Activated CD8-positive, alpha-beta memory T cell treated with anti-CD3 and anti-CD28 coated beads, Interleukin-2, amount 10 ng/mL, durations not matched to agents 7 days and 5 days (primary cell): ENCODE data around the gene PATE3. TPM values are rescaled to one million over a fixed set of nuclear protein-coding genes. Genes with fewer than 3 reads are reported as not detected.

ENCODE experiments used
- ATAC-seq: fragments of 150-1000 bp; cut with Tn5 transposase; one replicate; pipeline ENCODE4 v1.10.0; 2021; ENCODE audit warnings: moderate library complexity
- CTCF ChIA-PET: fragments of 350-600 bp; sonication (Branson Sonifier 250); formaldehyde crosslinking; loops from one replicate; lab custom pipeline; 2021; ENCODE audit warnings: antibody characterized with exemption; lab: Charles Lee
- DNase-seq: peaks from one replicate; pipeline ENCODE4 v3.0.0-alpha.2; 2020
- H3K27ac Mint-ChIP-seq: one replicate; pipeline ENCODE4 v1.8.0; 2021; ENCODE audit warnings: mild to moderate bottlenecking, mixed read lengths
- H3K27me3 Mint-ChIP-seq: one replicate; pipeline ENCODE4 v1.8.0; 2021; ENCODE audit warnings: mixed read lengths
- H3K36me3 Mint-ChIP-seq: one replicate; pipeline ENCODE4 v1.8.0; 2021; ENCODE audit warnings: mild to moderate bottlenecking, mixed read lengths
- H3K4me1 Mint-ChIP-seq: one replicate; pipeline ENCODE4 v1.8.0; 2021; ENCODE audit warnings: mixed read lengths
- H3K4me3 Mint-ChIP-seq: one replicate; pipeline ENCODE4 v1.8.0; 2021; ENCODE audit warnings: mild to moderate bottlenecking, moderate library complexity, mixed read lengths
- H3K9me3 Mint-ChIP-seq: one replicate; pipeline ENCODE4 v1.8.0; 2022; ENCODE audit warnings: low read depth, mixed read lengths
- total RNA-seq, 2 experiments: library from RNA; stranded (reverse); gene quantifications; one replicate each; pipeline ENCODE4 v1.2.3, GENCODE V29; 2021

The PATE3 gene
- total RNA-seq, 2 experiments from 2014 or later: not detected

DNA sequence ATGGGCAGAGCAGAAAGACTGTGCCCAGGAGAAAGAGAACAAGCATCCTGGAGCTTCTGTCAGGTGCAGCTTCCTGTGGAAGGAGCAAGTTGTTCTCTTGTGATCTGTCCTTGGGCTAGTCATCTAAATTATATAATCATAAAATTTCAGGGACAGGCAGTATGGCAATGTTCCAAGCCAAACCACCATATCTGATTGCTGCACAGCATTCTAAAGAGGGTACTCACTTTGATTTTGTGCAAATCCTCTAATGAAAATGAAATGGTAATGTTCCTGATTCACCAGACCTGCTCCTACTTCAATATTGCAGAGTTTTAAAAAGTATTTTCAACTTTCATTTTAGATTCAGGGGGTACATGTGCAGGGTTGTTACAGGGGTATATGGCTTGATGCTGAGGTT, 9.2 kb upstream of the PATE3 start, which contains the start of gene PATE2:
Gene PATE2, minus strand, starts transcription at position 101 of the 400 bp plus-strand sequence. Its CDS starts 55 bp downstream, at position 46.
- peaks cover 8% of the 10 kb centered on the region for H3K27me3 Mint-ChIP-seq
- ATAC-seq (no peak), DNase-seq (no peak)
- H3K9me3 Mint-ChIP-seq: no peaks in the 10 kb centered on the region
- no peaks in the 10 kb centered on the region for H3K4me1 Mint-ChIP-seq
- H3K27ac Mint-ChIP-seq: no peak within 1 kb of the TSS
- CTCF ChIA-PET: no interaction called here
- no peak within 1 kb of the TSS for H3K4me3 Mint-ChIP-seq
- H3K36me3 Mint-ChIP-seq: no peaks in the 10 kb centered on the region

- Mint-ChIP-seq H3K27me3 (peaks cover 12% of the 10 kb centered on the region), H3K4me1 (no peaks in the 10 kb centered on the region), H3K4me3 (no peak overlapping the region), H3K9me3 (no peaks in the 10 kb centered on the region), H3K36me3 (no peaks in the 10 kb centered on the region), H3K27ac (no peak overlapping the region)
- DNase-seq (no peak), ATAC-seq (no peak)
- CTCF ChIA-PET: no interaction called here
Measured at GRCh38 chr11:125784678-125785077, 3.2 kb upstream of the PATE3 start.

DNA sequence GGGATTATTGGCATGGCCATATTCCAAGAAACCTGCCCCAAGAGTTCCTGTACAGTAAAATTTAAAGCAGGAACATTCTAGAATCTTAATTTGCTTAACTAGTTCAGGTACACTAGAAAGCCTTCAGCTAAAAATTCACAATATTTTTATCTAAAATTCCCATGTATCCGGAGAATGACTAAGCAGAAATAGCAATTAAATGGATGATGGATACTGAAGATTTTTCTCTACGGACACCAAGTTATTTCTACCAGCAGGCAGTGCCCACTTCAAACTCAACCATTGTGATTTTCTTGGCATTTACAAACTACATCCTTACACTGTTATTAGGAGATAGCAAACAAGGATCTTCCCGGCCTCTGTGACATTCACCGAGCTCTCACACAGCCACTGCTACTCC, 2.9 kb downstream of the PATE3 start:
- Mint-ChIP-seq H3K27me3 (peaks cover 9% of the 10 kb centered on the region), H3K27ac (no peak overlapping the region), H3K4me3 (no peak overlapping the region), H3K4me1 (no peaks in the 10 kb centered on the region), H3K9me3 (peaks cover 2% of the 10 kb centered on the region), H3K36me3 (no peaks in the 10 kb centered on the region)
- DNase-seq (no peak), ATAC-seq (no peak)
- CTCF ChIA-PET: no interaction called here

DNA sequence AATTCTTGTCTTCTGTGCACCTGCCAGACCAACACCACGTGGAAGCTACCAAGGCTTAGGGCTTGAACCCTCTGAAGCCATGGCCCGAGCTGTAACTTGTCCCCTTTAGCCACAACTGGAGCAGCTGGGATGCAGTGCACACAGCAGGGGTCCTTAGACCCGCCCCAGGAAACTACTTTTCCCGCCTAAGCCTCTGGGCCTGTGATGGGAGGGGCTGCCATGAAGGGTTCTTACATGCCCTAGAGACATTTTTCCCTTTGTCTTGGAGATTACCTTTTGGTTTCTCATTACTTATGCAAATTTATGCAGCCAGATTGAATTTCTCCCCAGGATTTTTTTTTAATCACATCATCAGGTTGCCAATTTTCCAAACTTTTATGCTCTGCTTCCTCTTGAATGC, 9.7 kb downstream of the PATE3 start:
- H3K27ac Mint-ChIP-seq: no peak overlapping the region
- no peaks in the 10 kb centered on the region for H3K4me1 Mint-ChIP-seq
- CTCF ChIA-PET: no interaction called here
- no peak overlapping the region for H3K4me3 Mint-ChIP-seq
- peaks cover 13% of the 10 kb centered on the region for H3K9me3 Mint-ChIP-seq
- H3K36me3 Mint-ChIP-seq: no peaks in the 10 kb centered on the region
- ATAC-seq (no peak), DNase-seq (no peak)
- peaks cover 13% of the 10 kb centered on the region for H3K27me3 Mint-ChIP-seq

- Mint-ChIP-seq H3K27ac (no peak overlapping the region), H3K27me3 (peaks cover 13% of the 10 kb centered on the region), H3K4me3 (no peak overlapping the region), H3K9me3 (peaks cover 15% of the 10 kb centered on the region), H3K36me3 (no peaks in the 10 kb centered on the region), H3K4me1 (no peaks in the 10 kb centered on the region)
- CTCF ChIA-PET: no interaction called here
- ATAC-seq (no peak), DNase-seq (no peak)
Measured at GRCh38 chr11:125799808-125800207, 11.9 kb downstream of the PATE3 start.

DNA sequence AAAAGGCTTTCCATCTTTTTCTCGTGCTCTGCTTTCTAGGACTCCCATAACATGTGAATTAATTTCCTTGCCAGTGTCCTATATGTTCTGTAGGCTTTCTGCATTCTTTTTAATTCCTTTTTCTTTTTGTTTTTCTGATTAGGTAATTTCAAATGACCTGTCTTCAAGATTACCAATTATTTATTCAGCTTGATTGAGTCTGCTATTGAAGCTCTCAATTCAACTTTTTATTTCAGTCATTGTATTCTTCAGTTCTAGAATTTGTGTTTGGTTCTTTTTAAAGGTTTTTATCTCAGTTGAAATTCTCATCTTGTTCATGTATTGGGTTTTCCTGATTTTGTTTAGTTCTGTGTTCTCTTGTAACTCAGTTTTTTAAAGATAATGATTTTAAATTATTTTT, 14.5 kb downstream of the PATE3 start:
- Mint-ChIP-seq H3K4me1 (no peaks in the 10 kb centered on the region), H3K27ac (no peak overlapping the region), H3K9me3 (peaks cover 15% of the 10 kb centered on the region), H3K36me3 (no peaks in the 10 kb centered on the region), H3K4me3 (no peak overlapping the region), H3K27me3 (peaks cover 9% of the 10 kb centered on the region)
- no peak for ATAC-seq
- CTCF ChIA-PET: no interaction called here
- DNase-seq: no peak

- CTCF ChIA-PET: no interaction called here
Measured at GRCh38 chr11:125807909-125808308, 20.0 kb downstream of the PATE3 start.

DNA sequence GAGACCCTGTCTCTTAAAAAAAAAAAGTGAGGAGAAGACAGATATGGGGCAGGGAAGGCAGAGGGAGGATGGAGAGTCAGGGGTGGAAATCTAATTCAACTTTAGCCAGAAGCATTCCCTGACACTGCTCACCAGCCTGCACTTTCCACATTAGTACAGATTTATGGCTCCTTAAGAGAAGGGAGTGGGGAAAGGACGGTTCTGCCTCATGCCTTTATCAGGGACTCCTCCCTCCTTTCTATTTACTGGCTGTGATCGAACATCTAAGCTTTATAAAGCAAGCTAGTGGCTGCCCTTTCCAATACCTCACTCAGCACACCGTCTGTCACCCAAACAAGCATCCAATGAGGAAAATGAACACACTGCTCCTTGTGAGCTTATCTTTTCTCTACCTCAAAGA, 45.1 kb downstream of the PATE3 start, which contains the start of gene PATE4:
Gene PATE4, plus strand, starts transcription at position 301 of the 400 bp plus-strand sequence. Its CDS starts 44 bp downstream, at position 345.
- H3K4me3 Mint-ChIP-seq: no peak within 1 kb of the TSS
- no peaks in the 10 kb centered on the region for H3K9me3 Mint-ChIP-seq
- peaks cover 15% of the 10 kb centered on the region for H3K27me3 Mint-ChIP-seq
- CTCF ChIA-PET: no interaction called here
- DNase-seq (no peak), ATAC-seq (no peak)
- H3K36me3 Mint-ChIP-seq: no peaks in the 10 kb centered on the region
- no peak within 1 kb of the TSS for H3K27ac Mint-ChIP-seq
- H3K4me1 Mint-ChIP-seq: no peaks in the 10 kb centered on the region

More at GRCh38 chr11:125807909-125808308, 20.0 kb downstream of the PATE3 start:
- Mint-ChIP-seq H3K4me1 (no peaks in the 10 kb centered on the region), H3K36me3 (no peaks in the 10 kb centered on the region), H3K4me3 (no peak overlapping the region), H3K27me3 (peaks cover 11% of the 10 kb centered on the region), H3K27ac (no peak overlapping the region), H3K9me3 (peaks cover 3% of the 10 kb centered on the region)
- DNase-seq (no peak), ATAC-seq (no peak)

DNA sequence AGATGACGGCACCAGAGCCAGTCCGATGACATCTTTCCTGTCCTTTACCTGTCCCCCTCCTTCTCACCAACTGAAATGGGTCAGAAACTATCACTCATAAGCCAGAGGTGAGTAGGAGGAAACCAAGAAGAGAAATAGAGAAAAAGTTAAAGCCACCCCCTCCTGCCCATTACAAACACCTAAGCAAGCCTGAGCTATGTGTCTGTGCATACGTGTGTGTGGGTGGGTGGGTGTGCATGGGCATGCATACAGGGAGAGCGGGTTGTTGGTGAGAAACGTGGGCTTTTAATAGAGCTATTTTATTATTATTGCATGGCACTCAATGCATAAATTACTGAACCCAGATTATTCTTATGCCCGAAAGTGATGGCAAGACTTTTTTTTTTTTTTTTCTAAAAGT, 47.8 kb downstream of the PATE3 start:
- ATAC-seq: no peak

More for the DNA sequence above, 47.8 kb downstream of the PATE3 start:
- Mint-ChIP-seq H3K27ac (no peak overlapping the region), H3K4me1 (no peaks in the 10 kb centered on the region), H3K36me3 (no peaks in the 10 kb centered on the region), H3K9me3 (no peaks in the 10 kb centered on the region), H3K4me3 (no peak overlapping the region), H3K27me3 (peaks cover 16% of the 10 kb centered on the region)
- CTCF ChIA-PET: no interaction called here
- no peak for DNase-seq

Other genes starting within 250 kb of the PATE3 start
- gene EI24, start 218.7 kb upstream of the PATE3 start, total RNA-seq: 10 to 100 TPM; 29.0 to 44.1 TPM
- gene STT3A, start 195.3 kb upstream of the PATE3 start, total RNA-seq: 100 to 1,000 TPM in 1 of 2 experiments, 10 to 100 TPM in 1; 82.9 to 128 TPM
- gene CHEK1, start 163.0 kb upstream of the PATE3 start, total RNA-seq: 100 to 1,000 TPM; 106 to 133 TPM
- not detected for gene ACRV1, start 107.3 kb upstream of the PATE3 start, total RNA-seq
- not detected for gene PATE1, start 41.8 kb upstream of the PATE3 start, total RNA-seq
- gene PATE2, start 9.3 kb upstream of the PATE3 start, total RNA-seq: not detected
- not detected for gene PATE4, start 45.2 kb downstream of the PATE3 start, total RNA-seq
- gene HYLS1, start 99.5 kb downstream of the PATE3 start, total RNA-seq: 10 to 100 TPM in 1 of 2 experiments, 1 to 10 TPM in 1; 8.9 to 11.2 TPM
- gene PUS3, start 115.1 kb downstream of the PATE3 start, total RNA-seq: 10 to 100 TPM; 11.0 to 13.1 TPM
- under 1 TPM in 1 of 2 experiments, not detected in 1; 0.50 TPM for gene DDX25, start 116.4 kb downstream of the PATE3 start, total RNA-seq
- gene VSIG10L2, start 157.9 kb downstream of the PATE3 start, total RNA-seq: not detected